Esophagus squamous epithelium (tissue), 4 donors: ENCODE measurements around the gene PROX2.

ENCODE experiments used
- POLR2A ChIP-seq, 4 donors: fragments of 450-650 bp; IDR thresholded peaks; one replicate each; pipeline ENCODE4 v1.6.1; 2017; ENCODE audit warnings: antibody characterized with exemption in 4 of 4, mild to moderate bottlenecking in 4 of 4, moderate library complexity in 3 of 4
- TF ChIP-seq, protein P1 (sequence below), 6 experiments: fragments of 450-650 bp in 4 of 6; fragments of 200-600 bp in 2 of 6; sonication (generic) in 2 of 6; IDR thresholded peaks; one replicate each; pipeline ENCODE4 v1.5.1; 2016 to 2019; ENCODE audit warnings: antibody characterized with exemption in 6 of 6, mild to moderate bottlenecking in 4 of 6, moderate library complexity in 4 of 6

DNA sequence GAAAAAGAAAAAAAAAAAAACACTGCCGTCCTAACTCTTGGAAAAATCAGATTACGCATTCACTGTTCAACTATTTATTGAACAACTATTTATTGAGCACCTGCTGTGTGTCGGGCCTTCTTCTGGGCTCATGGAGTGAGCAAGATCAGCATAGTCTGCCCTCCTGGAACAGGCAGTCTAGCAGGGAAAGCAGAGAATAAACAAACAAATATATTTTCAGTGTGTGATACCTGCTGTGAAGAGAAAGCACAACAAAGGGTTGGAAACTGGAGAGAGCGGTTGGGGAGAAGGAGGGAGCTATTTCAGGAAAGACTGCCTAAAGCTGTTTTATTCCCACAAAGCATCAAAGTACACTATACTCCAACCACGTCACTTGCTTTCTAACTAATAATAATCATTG is 10.8 kb downstream of the PROX2 start:
- TF ChIP-seq POLR2A (IDR thresholded peaks at IDR 0.05) = no peak
- TF ChIP-seq, protein P1, sequence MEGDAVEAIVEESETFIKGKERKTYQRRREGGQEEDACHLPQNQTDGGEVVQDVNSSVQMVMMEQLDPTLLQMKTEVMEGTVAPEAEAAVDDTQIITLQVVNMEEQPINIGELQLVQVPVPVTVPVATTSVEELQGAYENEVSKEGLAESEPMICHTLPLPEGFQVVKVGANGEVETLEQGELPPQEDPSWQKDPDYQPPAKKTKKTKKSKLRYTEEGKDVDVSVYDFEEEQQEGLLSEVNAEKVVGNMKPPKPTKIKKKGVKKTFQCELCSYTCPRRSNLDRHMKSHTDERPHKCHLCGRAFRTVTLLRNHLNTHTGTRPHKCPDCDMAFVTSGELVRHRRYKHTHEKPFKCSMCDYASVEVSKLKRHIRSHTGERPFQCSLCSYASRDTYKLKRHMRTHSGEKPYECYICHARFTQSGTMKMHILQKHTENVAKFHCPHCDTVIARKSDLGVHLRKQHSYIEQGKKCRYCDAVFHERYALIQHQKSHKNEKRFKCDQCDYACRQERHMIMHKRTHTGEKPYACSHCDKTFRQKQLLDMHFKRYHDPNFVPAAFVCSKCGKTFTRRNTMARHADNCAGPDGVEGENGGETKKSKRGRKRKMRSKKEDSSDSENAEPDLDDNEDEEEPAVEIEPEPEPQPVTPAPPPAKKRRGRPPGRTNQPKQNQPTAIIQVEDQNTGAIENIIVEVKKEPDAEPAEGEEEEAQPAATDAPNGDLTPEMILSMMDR (IDR thresholded peaks at IDR 0.05) = no peak
